CD14-positive monocyte (primary cell): ENCODE results near the gene HAPLN3. TPM values are rescaled to one million over a fixed set of nuclear protein-coding genes. Genes with fewer than 3 reads are reported as not detected.

Experiments used
- DNase-seq, 3 donors: peaks; one replicate each; pipeline ENCODE4 v3.0.0-alpha.2; 2011 to 2022
- H2AFZ ChIP-seq: 2 replicates; pipeline ENCODE4 v1.6.0; 2012; ENCODE audit warnings: mild to moderate bottlenecking, low read depth, low read length, inconsistent platforms; ENCODE audit not compliant: insufficient read depth, poor library complexity, severe bottlenecking
- H3K27ac ChIP-seq, 2 donors: 1 replicate in 1 of 2; 2 replicates in 1 of 2; pipeline ENCODE4 v1.5.1; 2012 to 2013; ENCODE audit warnings: low read length in 2 of 2, control low read depth in 1 of 2, inconsistent platforms in 1 of 2, low read depth in 1 of 2, mild to moderate bottlenecking in 1 of 2
- H3K27me3 ChIP-seq, 2 donors: one replicate each; pipeline versions ENCODE4 v1.6.0 to v1.6.1; 2011 to 2013; ENCODE audit warnings: low read length in 2 of 2; ENCODE audit not compliant: control insufficient read depth in 2 of 2, insufficient read depth in 2 of 2
- H3K36me3 ChIP-seq, 2 donors: replicated peaks in 1 of 2; 1 replicate in 1 of 2; 2 replicates in 1 of 2; pipeline versions ENCODE4 v1.5.1 to v1.6.1; 2012 to 2013; ENCODE audit warnings: low read length in 2 of 2, control low read depth in 1 of 2, inconsistent platforms in 1 of 2, mild to moderate bottlenecking in 1 of 2; ENCODE audit not compliant: insufficient read depth in 2 of 2, control insufficient read depth in 1 of 2
- H3K4me1 ChIP-seq, 2 donors: 1 replicate in 1 of 2; 2 replicates in 1 of 2; pipeline versions ENCODE4 v1.5.1 to v1.6.1; 2012 to 2013; ENCODE audit warnings: low read length in 2 of 2, control low read depth in 1 of 2, inconsistent platforms in 1 of 2, mild to moderate bottlenecking in 1 of 2, moderate library complexity in 1 of 2; ENCODE audit not compliant: insufficient read depth in 2 of 2, control insufficient read depth in 1 of 2
- H3K4me2 ChIP-seq: replicated peaks from 2 replicates; pipeline ENCODE3; 2012; ENCODE audit warnings: low read length, moderate library complexity, mild to moderate bottlenecking; ENCODE audit not compliant: poor library complexity, severe bottlenecking; ENCODE audit errors: extremely low read depth
- H3K4me3 ChIP-seq, 3 experiments: fragments of 200-600 bp in 1 of 3; sonication (generic) in 1 of 3; replicated peaks in 1 of 3; 1 replicate in 2 of 3; 2 replicates in 1 of 3; pipeline ENCODE4 v1.5.1; 2011 to 2013; ENCODE audit warnings: low read length in 3 of 3, mild to moderate bottlenecking in 3 of 3, control low read depth in 2 of 3, low read depth in 2 of 3, inconsistent platforms in 1 of 3, moderate library complexity in 1 of 3
- H3K79me2 ChIP-seq: 2 replicates; pipeline ENCODE4 v1.6.0; 2012; ENCODE audit warnings: mild to moderate bottlenecking, control low read depth, inconsistent platforms, low read length, moderate library complexity; ENCODE audit not compliant: insufficient read depth
- H3K9ac ChIP-seq: 2 replicates; pipeline ENCODE4 v1.6.0; 2017; ENCODE audit warnings: low read length, mild to moderate bottlenecking; ENCODE audit not compliant: insufficient read depth, poor library complexity, severe bottlenecking
- H3K9me3 ChIP-seq, 2 donors: replicated peaks in 1 of 2; 1 replicate in 1 of 2; 2 replicates in 1 of 2; pipeline versions ENCODE4 v1.5.1 to v1.6.1; 2012 to 2013; ENCODE audit warnings: low read length in 2 of 2, control low read depth in 1 of 2; ENCODE audit not compliant: control insufficient read depth in 1 of 2, insufficient read depth in 1 of 2
- H4K20me1 ChIP-seq: 2 replicates; pipeline ENCODE4 v1.6.0; 2012; ENCODE audit warnings: mild to moderate bottlenecking, low read length, control low read depth, moderate library complexity; ENCODE audit not compliant: insufficient read depth
- H3K27ac Mint-ChIP-seq, 7 donors: one replicate each; pipeline ENCODE4 v1.8.0; 2020; ENCODE audit warnings: mild to moderate bottlenecking in 7 of 7, mixed read lengths in 7 of 7, moderate library complexity in 6 of 7, inconsistent platforms in 2 of 7
- H3K27me3 Mint-ChIP-seq, 3 donors: one replicate each; pipeline ENCODE4 v1.8.0; 2021 to 2022; ENCODE audit warnings: low read depth in 3 of 3, mild to moderate bottlenecking in 3 of 3, mixed read lengths in 3 of 3, moderate library complexity in 3 of 3, inconsistent platforms in 1 of 3
- H3K36me3 Mint-ChIP-seq, 2 donors: one replicate each; pipeline ENCODE4 v1.8.0; 2020; ENCODE audit warnings: mixed read lengths in 2 of 2, inconsistent platforms in 1 of 2, mild to moderate bottlenecking in 1 of 2
- H3K4me1 Mint-ChIP-seq: one replicate; pipeline ENCODE4 v1.8.0; 2020; ENCODE audit warnings: mild to moderate bottlenecking, mixed read lengths
- H3K4me3 Mint-ChIP-seq, 2 donors: one replicate each; pipeline ENCODE4 v1.8.0; 2020; ENCODE audit warnings: mild to moderate bottlenecking in 2 of 2, mixed read lengths in 2 of 2, moderate library complexity in 1 of 2
- H3K9me3 Mint-ChIP-seq, 7 donors: one replicate each; pipeline ENCODE4 v1.8.0; 2020 to 2022; ENCODE audit warnings: mixed read lengths in 7 of 7, mild to moderate bottlenecking in 6 of 7, moderate library complexity in 6 of 7, inconsistent platforms in 2 of 7
- CTCF ChIP-seq: fragments of 200-600 bp; IDR thresholded peaks from one replicate; pipeline ENCODE4 v1.8.0; 2022; ENCODE audit warnings: antibody characterized with exemption, mild to moderate bottlenecking
- whole genome bisulfite sequencing: methylation state at CpG from one replicate; pipeline ENCODE4 v1.1.5; 2013; ENCODE audit warnings: missing lambda C conversion rate; ENCODE audit not compliant: insufficient coverage; 5-methylcytosine and 5-hydroxymethylcytosine counted together
- intact Hi-C, 2 donors: fragments of 100-400 bp; cut with micrococcal nuclease; formaldehyde crosslinking; loops; one replicate each; pipeline versions ENCODE4 v1.15.0 to v1.15.1; 2023
- polyA plus RNA-seq, 3 donors: library from polyadenylated mRNA; depleted of rRNA in 1 of 3; unstranded in 2 of 3; stranded (reverse) in 1 of 3; fragments of 300-500 nt in 2 of 3; fragments of >200 nt in 1 of 3; fragmentation: Illumina TruSeq in 2 of 3; gene quantifications; 1 replicate in 2 of 3; 2 replicates in 1 of 3; pipeline ENCODE4 v1.2.3, GENCODE V29; 2012 to 2021

Gene HAPLN3
- polyA plus RNA-seq, 3 donors: 0.60 to 2.8 (median 0.65) TPM

- Histone ChIP-seq H3K9ac (no peak overlapping the region), H3K27me3 (no peaks in the 10 kb centered on the region), H4K20me1 (no peaks in the 10 kb centered on the region), H3K27ac (no peak overlapping the region), H3K4me1 (no peaks in the 10 kb centered on the region), H3K4me3 (no peak overlapping the region), H3K4me2 (no peak overlapping the region), H2AFZ (no peak overlapping the region), H3K9me3 (no peaks in the 10 kb centered on the region), H3K36me3 (no peaks in the 10 kb centered on the region), H3K79me2 (no peaks in the 10 kb centered on the region)
- DNase-seq: no peak
- Mint-ChIP-seq H3K4me1 (no peaks in the 10 kb centered on the region), H3K36me3 (no peaks in the 10 kb centered on the region), H3K9me3 (no peaks in the 10 kb centered on the region), H3K4me3 (no peak overlapping the region), H3K27ac (peak overlapping the region in 1 of 7 donors; percentile 27), H3K27me3 (peaks cover 0 to 2% (median 2%) of the 10 kb centered on the region in 3 donors)
- WGBS: 96% methylated on average over 18 of the region's 18 CpGs
- no peak for TF ChIP-seq CTCF
- intact Hi-C loops: no loop called here
These were observed 56.7 kb downstream of the HAPLN3 start for GRCh38 chr15:88838667-88839066.

GRCh38 chr15:88835646-88836045 lies 59.7 kb downstream of the HAPLN3 start:
- Histone ChIP-seq H4K20me1 (no peaks in the 10 kb centered on the region), H3K4me1 (no peaks in the 10 kb centered on the region), H3K27ac (no peak overlapping the region), H3K27me3 (no peaks in the 10 kb centered on the region), H3K4me3 (no peak overlapping the region), H3K36me3 (no peaks in the 10 kb centered on the region), H3K79me2 (no peaks in the 10 kb centered on the region), H3K4me2 (no peak overlapping the region), H2AFZ (no peak overlapping the region), H3K9me3 (no peaks in the 10 kb centered on the region), H3K9ac (peak overlapping the region; percentile 1)
- Mint-ChIP-seq H3K4me3 (no peak overlapping the region), H3K9me3 (peaks cover 0 to 1% (median 0%) of the 10 kb centered on the region in 7 donors), H3K27ac (no peak overlapping the region), H3K36me3 (no peaks in the 10 kb centered on the region), H3K27me3 (peaks cover 0 to 3% (median 2%) of the 10 kb centered on the region in 3 donors), H3K4me1 (no peaks in the 10 kb centered on the region)
- no peak for DNase-seq
- no peak for TF ChIP-seq CTCF
- WGBS: no CpG with 5 or more reads among the region's 2 CpGs
- intact Hi-C loops: no loop called here
